GM12878 (cell line): ENCODE results near the gene NEURL4. TPM values are rescaled to one million over a fixed set of nuclear protein-coding genes. Genes with fewer than 3 reads are reported as not detected.

Experiments
- ATAC-seq: fragments of 200-7000 bp; cut with Tn5 transposase; 3 replicates; pipeline ENCODE4 v1.9.1; 2020; ENCODE audit warnings: mild to moderate bottlenecking, moderate library complexity
- BruUV-seq: library from RNA; stranded (reverse); fragments of 400-500 nt; replicated peaks from 2 replicates; lab custom pipeline; 2021; lab: Mats Ljungman, UMichigan
- CTCF ChIA-PET: fragments of 300-600 bp; sonication (Branson Sonifier 250); formaldehyde crosslinking; extraction: SDS; loops from one replicate; lab custom pipeline; 2021; ENCODE audit warnings: inconsistent platforms; lab: Yijun Ruan, JAX
- POLR2A ChIA-PET: fragments of 350-600 bp; formaldehyde crosslinking; extraction: SDS; loops from one replicate; lab custom pipeline; 2021; ENCODE audit warnings: inconsistent platforms; lab: Charles Lee
- RAD21 ChIA-PET: fragments of 300-600 bp; sonication (Branson Sonifier 250); formaldehyde crosslinking; loops from one replicate; lab custom pipeline; 2023; ENCODE audit warnings: antibody characterized with exemption; ENCODE audit not compliant: unreplicated experiment; lab: Charles Lee
- SMC1A ChIA-PET: fragments of 300-600 bp; sonication (Branson Sonifier 250); formaldehyde crosslinking; loops from one replicate; lab custom pipeline; 2023; ENCODE audit not compliant: unreplicated experiment, uncharacterized antibody; lab: Charles Lee
- DNase-seq: peaks from one replicate; pipeline ENCODE4 v3.0.0-alpha.2; 2011; ENCODE audit warnings: low read depth, low spot score
- FAIRE-seq: peaks from 3 replicates; lab custom pipeline; 2011; peaks lifted over from hg19 to GRCh38; lab: Jason Lieb, UNC
- H2AFZ ChIP-seq: 2 replicates; pipeline ENCODE4 v1.6.0; 2011; ENCODE audit warnings: low read depth, low read length, control low read depth; ENCODE audit not compliant: control insufficient read depth
- H3K27ac ChIP-seq: 2 replicates; pipeline ENCODE4 v1.5.1; 2011; ENCODE audit warnings: control low read depth; ENCODE audit not compliant: control insufficient read depth, insufficient read depth
- H3K27me3 ChIP-seq, 2 experiments: replicated peaks in 1 of 2; 2 replicates each; pipeline versions ENCODE4 v1.6.0 to v1.6.1; 2011; ENCODE audit warnings: low read length in 1 of 2; ENCODE audit not compliant: control insufficient read depth in 2 of 2, insufficient read depth in 2 of 2
- H3K36me3 ChIP-seq, 2 experiments: 2 replicates each; pipeline ENCODE4 v1.5.1; 2011; ENCODE audit warnings: low read length in 1 of 2; ENCODE audit not compliant: control insufficient read depth in 2 of 2, insufficient read depth in 2 of 2
- H3K4me1 ChIP-seq: 2 replicates; pipeline ENCODE4 v1.6.1; 2011; ENCODE audit warnings: mild to moderate bottlenecking, low read length, moderate library complexity, mixed read lengths; ENCODE audit not compliant: control insufficient read depth, insufficient read depth
- H3K4me2 ChIP-seq: 2 replicates; pipeline ENCODE4 v1.6.0; 2011; ENCODE audit warnings: control low read depth; ENCODE audit not compliant: control insufficient read depth, insufficient read depth
- H3K4me3 ChIP-seq: fragments of 200-600 bp; sonication (generic); 2 replicates; pipeline ENCODE4 v1.5.1; 2016
- H3K79me2 ChIP-seq: 2 replicates; pipeline ENCODE4 v1.6.0; 2011; ENCODE audit warnings: low read length; ENCODE audit not compliant: control insufficient read depth, insufficient read depth
- H3K9ac ChIP-seq: 2 replicates; pipeline ENCODE4 v1.8.0; 2011; ENCODE audit warnings: low read length, control low read depth, mixed read lengths; ENCODE audit not compliant: control insufficient read depth, insufficient read depth
- H3K9me3 ChIP-seq: replicated peaks from 3 replicates; pipeline ENCODE4 v1.5.1; 2011; ENCODE audit warnings: mild to moderate bottlenecking, low read length; ENCODE audit not compliant: control insufficient read depth, insufficient read depth
- H4K20me1 ChIP-seq: 2 replicates; pipeline ENCODE4 v1.6.0; 2011; ENCODE audit not compliant: control insufficient read depth, insufficient read depth
- ETV6 ChIP-seq, 2 experiments: fragments of 450-650 bp in 1 of 2; IDR thresholded peaks in 1 of 2; conservative IDR thresholded peaks in 1 of 2; 2 replicates each; pipeline ENCODE4 v1.6.1; 2014; ENCODE audit warnings: antibody characterized with exemption in 1 of 2, borderline replicate concordance in 1 of 2, low read depth in 1 of 2, mild to moderate bottlenecking in 1 of 2, moderate library complexity in 1 of 2
- MEF2A ChIP-seq: IDR thresholded peaks from 2 replicates; pipeline ENCODE4 v1.6.1; 2011; ENCODE audit warnings: low read depth, mild to moderate bottlenecking, low read length, moderate library complexity; ENCODE audit not compliant: insufficient read depth
- NBN ChIP-seq: fragments of 450-650 bp; IDR thresholded peaks from 2 replicates; pipeline ENCODE4 v1.6.1; 2016
- NKRF ChIP-seq: fragments of 450-650 bp; conservative IDR thresholded peaks from 2 replicates; pipeline ENCODE4 v1.6.1; 2017; ENCODE audit warnings: mild to moderate bottlenecking, moderate library complexity
- PML ChIP-seq: IDR thresholded peaks from 2 replicates; pipeline ENCODE4 v1.6.1; 2012; ENCODE audit warnings: low read length, inconsistent platforms
- POLR2AphosphoS2 ChIP-seq: IDR thresholded peaks from 2 replicates; pipeline ENCODE4 v1.6.1; 2011; ENCODE audit warnings: low read depth, mild to moderate bottlenecking, low read length, improper control_type of control experiment, moderate library complexity
- RAD21 ChIP-seq: IDR thresholded peaks from 2 replicates; pipeline ENCODE4 v1.6.1; 2011; ENCODE audit warnings: mild to moderate bottlenecking, low read depth, low read length, moderate library complexity; ENCODE audit not compliant: insufficient read depth
- SRF ChIP-seq, 2 experiments: IDR thresholded peaks; 2 replicates each; pipeline ENCODE4 v1.6.1; 2011; ENCODE audit warnings: low read depth in 2 of 2, low read length in 2 of 2, mild to moderate bottlenecking in 1 of 2, moderate library complexity in 1 of 2
- TARDBP ChIP-seq: IDR thresholded peaks from 2 replicates; pipeline ENCODE4 v1.6.1; 2016; ENCODE audit warnings: borderline replicate concordance
- ZNF24 ChIP-seq: fragments of 450-650 bp; IDR thresholded peaks from 2 replicates; pipeline ENCODE4 v1.6.1; 2017; ENCODE audit warnings: antibody characterized with exemption, mild to moderate bottlenecking
- WGBS: methylation state at CpG from one replicate; pipeline ENCODE4 v1.1.6; 2016; ENCODE audit warnings: low lambda C conversion rate; ENCODE audit not compliant: insufficient replicate concordance, insufficient coverage; ENCODE audit errors: missing lambda C conversion rate; 5-methylcytosine and 5-hydroxymethylcytosine counted together
- in situ Hi-C: fragments of 300-500 bp; cut with MboI; formaldehyde crosslinking; loops from 9 replicates; pipeline ENCODE4 v1.14.3; 2018; ENCODE audit warnings: mixed read lengths
- intact Hi-C: fragments of 100-400 bp; cut with micrococcal nuclease; formaldehyde crosslinking; loops from one replicate; pipeline ENCODE4 v1.14.2; 2022; ENCODE audit not compliant: unreplicated experiment
- polyA plus RNA-seq, 11 experiments: library from polyadenylated mRNA; depleted of rRNA in 4 of 11; unstranded in 6 of 11; stranded (reverse) in 5 of 11; fragments of >200 nt; fragmentation: Nextera tagmentation in 4 of 11; fragmentation: Illumina TruSeq in 1 of 11; extraction: Ambion mirVana in 4 of 11; extraction: Trizol in 1 of 11; gene quantifications; 1 replicate in 1 of 11; 2 replicates in 10 of 11; pipeline versions ENCODE4 v1.2.1 to v1.2.3, GENCODE V29; 2011 to 2016; ENCODE audit warnings: inconsistent platforms in 2 of 11, missing spikeins in 2 of 11, low read depth in 1 of 11
- total RNA-seq, 4 experiments: library from RNA; depleted of rRNA in 3 of 4; stranded (reverse); fragments of >200 nt in 3 of 4; fragmentation: Illumina TruSeq in 1 of 4; extraction: Trizol in 1 of 4; gene quantifications; 2 replicates each; pipeline versions ENCODE4 v1.2.1 to v1.2.3, GENCODE V29; 2013 to 2021
- TF ChIP-seq, protein P1 (sequence below): IDR thresholded peaks from 2 replicates; pipeline ENCODE4 v1.6.1; 2012; ENCODE audit warnings: low read depth, low read length, improper control_type of control experiment
- TF ChIP-seq, protein P2 (sequence below): IDR thresholded peaks from 2 replicates; pipeline ENCODE4 v1.6.1; 2011; ENCODE audit warnings: mild to moderate bottlenecking, low read depth, low read length, moderate library complexity; ENCODE audit not compliant: insufficient replicate concordance
- TF ChIP-seq, protein P3 (sequence below): fragments of 450-650 bp; formaldehyde crosslinking; IDR thresholded peaks from 2 replicates; pipeline ENCODE4 v1.4.0; 2020; ENCODE audit warnings: mild to moderate bottlenecking, moderate library complexity

NEURL4 gene
- total and polyA plus RNA-seq, 10 of the 15 experiments (the other 5 are each of a cell fraction or from before 2014, with no cell fraction given) = 0.03 to 41.9 (median 10.0) TPM

- no peak for TF ChIP-seq ETV6 (conservative IDR thresholded peaks at IDR 0.05 in 1 of 2, IDR thresholded peaks at IDR 0.05 in 1 of 2; ENCODE audit: borderline replicate concordance in 1 of 2, low read depth in 1 of 2)
Measured at GRCh38 chr17:7328009-7328408, 1.1 kb downstream of the NEURL4 start (continued).

- Histone ChIP-seq H3K79me2 (peaks cover 17% of the 10 kb centered on the region), H3K27me3 (no peaks in the 10 kb centered on the region), H3K27ac (no peak overlapping the region), H2AFZ (no peak overlapping the region), H3K36me3 (peaks cover 6 to 17% of the 10 kb centered on the region in 2 experiments; a peak in 3 of 4 replicates), H3K9ac (0 out of 2 replicates have a peak overlapping the region, but pooled peaks have one; percentile 21), H3K4me1 (peaks cover 27% of the 10 kb centered on the region), H3K9me3 (no peaks in the 10 kb centered on the region), H3K4me2 (peak overlapping the region; percentile 66), H4K20me1 (no peaks in the 10 kb centered on the region), H3K4me3 (no peak overlapping the region)
- ATAC-seq (no peak), DNase-seq (no peak), FAIRE-seq (no peak)
- intact Hi-C loops (no loop called here), in situ Hi-C loops (no loop called here)
- BruUV-seq = no TSS peak
- ChIA-PET SMC1A (interaction anchor here (3.5 kb wide), 1 partner anchor 9 kb away, joined by 21 read pairs; the partner anchor contains the start of gene ACAP1), RAD21 (interaction anchor here (1.5 to 2.2 kb wide), 2 partner anchors 9 to 26 kb away, joined by 3 to 10 read pairs; partner anchors contain the start of gene ACAP1), CTCF (interaction anchor here (5.1 to 7.9 kb wide), 2 partner anchors 10 to 17 kb away, joined by 46 to 49 read pairs; partner anchors contain the start of gene ACAP1), POLR2A (interaction anchor here (3.2 kb wide), 1 partner anchor 9 kb away, joined by 21 read pairs; the partner anchor contains the start of gene ACAP1)
- WGBS = 77% methylated on average over 12 of the region's 17 CpGs
- TF ChIP-seq, protein P1, sequence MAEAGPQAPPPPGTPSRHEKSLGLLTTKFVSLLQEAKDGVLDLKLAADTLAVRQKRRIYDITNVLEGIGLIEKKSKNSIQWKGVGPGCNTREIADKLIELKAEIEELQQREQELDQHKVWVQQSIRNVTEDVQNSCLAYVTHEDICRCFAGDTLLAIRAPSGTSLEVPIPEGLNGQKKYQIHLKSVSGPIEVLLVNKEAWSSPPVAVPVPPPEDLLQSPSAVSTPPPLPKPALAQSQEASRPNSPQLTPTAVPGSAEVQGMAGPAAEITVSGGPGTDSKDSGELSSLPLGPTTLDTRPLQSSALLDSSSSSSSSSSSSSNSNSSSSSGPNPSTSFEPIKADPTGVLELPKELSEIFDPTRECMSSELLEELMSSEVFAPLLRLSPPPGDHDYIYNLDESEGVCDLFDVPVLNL = no peak
- no peak for TF ChIP-seq MEF2A
- TF ChIP-seq, protein P2, sequence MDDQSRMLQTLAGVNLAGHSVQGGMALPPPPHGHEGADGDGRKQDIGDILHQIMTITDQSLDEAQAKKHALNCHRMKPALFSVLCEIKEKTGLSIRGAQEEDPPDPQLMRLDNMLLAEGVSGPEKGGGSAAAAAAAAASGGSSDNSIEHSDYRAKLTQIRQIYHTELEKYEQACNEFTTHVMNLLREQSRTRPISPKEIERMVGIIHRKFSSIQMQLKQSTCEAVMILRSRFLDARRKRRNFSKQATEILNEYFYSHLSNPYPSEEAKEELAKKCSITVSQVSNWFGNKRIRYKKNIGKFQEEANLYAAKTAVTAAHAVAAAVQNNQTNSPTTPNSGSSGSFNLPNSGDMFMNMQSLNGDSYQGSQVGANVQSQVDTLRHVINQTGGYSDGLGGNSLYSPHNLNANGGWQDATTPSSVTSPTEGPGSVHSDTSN = no peak
- no peak for TF ChIP-seq NKRF
- no peak for TF ChIP-seq PML
- no peak for TF ChIP-seq ETV6 (conservative IDR thresholded peaks at IDR 0.05 in 1 of 2, IDR thresholded peaks at IDR 0.05 in 1 of 2; ENCODE audit: borderline replicate concordance in 1 of 2, low read depth in 1 of 2)
- no peak for TF ChIP-seq NBN
- TF ChIP-seq POLR2AphosphoS2 = no peak
- TF ChIP-seq ZNF24 = no peak
- TF ChIP-seq TARDBP = no peak
- no peak for TF ChIP-seq RAD21
- no peak for TF ChIP-seq SRF (IDR thresholded peaks at IDR 0.05; ENCODE audit: low read depth in 2 of 2, low read length in 2 of 2)
- TF ChIP-seq, protein P3, sequence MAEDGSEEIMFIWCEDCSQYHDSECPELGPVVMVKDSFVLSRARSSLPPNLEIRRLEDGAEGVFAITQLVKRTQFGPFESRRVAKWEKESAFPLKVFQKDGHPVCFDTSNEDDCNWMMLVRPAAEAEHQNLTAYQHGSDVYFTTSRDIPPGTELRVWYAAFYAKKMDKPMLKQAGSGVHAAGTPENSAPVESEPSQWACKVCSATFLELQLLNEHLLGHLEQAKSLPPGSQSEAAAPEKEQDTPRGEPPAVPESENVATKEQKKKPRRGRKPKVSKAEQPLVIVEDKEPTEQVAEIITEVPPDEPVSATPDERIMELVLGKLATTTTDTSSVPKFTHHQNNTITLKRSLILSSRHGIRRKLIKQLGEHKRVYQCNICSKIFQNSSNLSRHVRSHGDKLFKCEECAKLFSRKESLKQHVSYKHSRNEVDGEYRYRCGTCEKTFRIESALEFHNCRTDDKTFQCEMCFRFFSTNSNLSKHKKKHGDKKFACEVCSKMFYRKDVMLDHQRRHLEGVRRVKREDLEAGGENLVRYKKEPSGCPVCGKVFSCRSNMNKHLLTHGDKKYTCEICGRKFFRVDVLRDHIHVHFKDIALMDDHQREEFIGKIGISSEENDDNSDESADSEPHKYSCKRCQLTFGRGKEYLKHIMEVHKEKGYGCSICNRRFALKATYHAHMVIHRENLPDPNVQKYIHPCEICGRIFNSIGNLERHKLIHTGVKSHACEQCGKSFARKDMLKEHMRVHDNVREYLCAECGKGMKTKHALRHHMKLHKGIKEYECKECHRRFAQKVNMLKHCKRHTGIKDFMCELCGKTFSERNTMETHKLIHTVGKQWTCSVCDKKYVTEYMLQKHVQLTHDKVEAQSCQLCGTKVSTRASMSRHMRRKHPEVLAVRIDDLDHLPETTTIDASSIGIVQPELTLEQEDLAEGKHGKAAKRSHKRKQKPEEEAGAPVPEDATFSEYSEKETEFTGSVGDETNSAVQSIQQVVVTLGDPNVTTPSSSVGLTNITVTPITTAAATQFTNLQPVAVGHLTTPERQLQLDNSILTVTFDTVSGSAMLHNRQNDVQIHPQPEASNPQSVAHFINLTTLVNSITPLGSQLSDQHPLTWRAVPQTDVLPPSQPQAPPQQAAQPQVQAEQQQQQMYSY (CRISPR knock-in tag) = no peak
Measured at GRCh38 chr17:7327501-7327900, 1.6 kb downstream of the NEURL4 start.
